Dedifferentiated amniotic fluid mesenchymal stem cell (primary cell): ENCODE results near the gene ELL2.
"Not testable (repeated sequence)": the region's sequence is repeated elsewhere in the genome, so short reads cannot be mapped to it uniquely, and the experiment has no call there.

ENCODE experiments used
- DNase-seq: peaks from one replicate; pipeline ENCODE4 v3.0.0-alpha.2; 2016; ENCODE audit errors: extremely low spot score

The ELL2 gene

DNA sequence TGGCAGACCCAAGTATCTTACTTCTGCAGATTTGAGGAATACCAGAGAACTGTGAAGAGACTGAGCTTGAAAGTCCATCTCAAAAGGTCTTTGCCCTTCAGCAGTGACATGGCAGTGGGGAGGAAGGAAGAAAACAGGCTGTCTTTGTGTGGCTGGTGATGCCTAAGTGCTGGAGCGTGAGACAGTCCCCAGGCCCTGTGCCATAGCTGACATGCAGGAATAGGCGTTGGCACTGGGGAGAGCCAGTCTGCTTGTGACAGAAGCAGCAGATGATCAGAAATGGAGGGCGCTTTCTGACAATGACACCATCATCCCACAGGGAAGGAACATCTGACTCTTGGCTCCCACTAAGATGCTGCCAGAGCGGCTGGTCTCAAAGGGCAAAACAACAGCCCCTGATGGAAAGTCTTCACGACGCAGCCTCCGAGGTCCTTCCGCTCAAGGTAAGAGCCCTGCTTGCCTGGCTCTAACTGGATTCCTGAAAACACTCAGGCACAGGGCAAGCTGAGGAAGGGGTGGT, 123.6 kb downstream of the ELL2 start:
- no peak for DNase-seq

DNA sequence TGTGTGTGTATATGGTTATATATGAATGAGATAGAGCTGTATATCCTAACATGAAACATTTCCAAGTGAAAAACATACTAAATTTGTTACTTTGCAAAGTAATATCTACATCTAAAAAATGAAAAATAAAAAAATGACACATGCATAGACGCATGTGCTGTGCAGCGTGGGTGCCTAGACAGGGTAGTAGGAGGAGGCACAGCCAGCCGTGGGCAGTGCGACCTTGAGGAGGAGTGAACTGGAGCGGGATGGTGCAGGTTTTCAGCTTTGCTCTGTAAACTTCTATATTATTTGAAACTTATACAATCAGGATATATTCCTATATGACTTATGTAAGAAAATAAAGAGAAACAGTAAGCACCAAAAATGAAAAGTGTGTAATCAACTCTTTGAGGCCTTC, 124.2 kb downstream of the ELL2 start:
- DNase-seq: no peak

DNA sequence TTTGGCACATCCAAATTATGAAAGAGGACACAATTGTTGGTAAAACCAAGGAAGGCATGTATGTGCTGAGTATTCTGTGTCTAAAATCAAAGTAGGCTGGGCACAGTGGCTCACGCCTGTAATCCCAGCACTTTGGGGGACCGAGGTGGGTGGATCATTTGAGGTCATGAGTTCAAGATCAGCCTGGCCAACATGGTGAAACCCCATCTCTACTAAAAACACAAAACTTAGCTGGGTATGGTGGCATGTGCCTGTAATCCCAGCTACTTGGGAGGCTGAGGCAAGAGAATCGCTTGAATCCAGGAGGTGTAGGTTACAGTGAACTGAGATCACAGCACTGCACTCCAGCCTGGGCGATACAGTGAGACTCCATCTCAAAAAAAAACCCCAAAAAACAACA, 124.7 kb downstream of the ELL2 start:
- DNase-seq: not testable (repeated sequence)

DNA sequence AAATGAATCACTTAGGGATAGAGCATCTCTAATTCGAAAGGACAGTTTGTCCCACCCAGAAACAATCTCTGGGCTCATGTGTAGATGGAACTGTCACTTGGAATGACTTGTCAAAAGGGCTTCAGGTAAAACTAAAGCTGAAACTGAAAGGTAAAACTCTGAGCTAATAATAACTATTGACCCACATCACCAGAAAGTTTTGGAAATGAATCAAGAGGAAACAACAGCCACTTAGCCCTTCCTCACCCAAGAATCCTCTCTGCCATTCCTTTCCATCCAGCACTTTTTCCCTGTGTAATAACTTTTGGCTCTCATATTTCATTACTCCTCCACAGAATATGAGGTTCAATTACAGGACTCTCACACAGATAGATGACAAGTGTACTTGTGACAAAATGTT, 125.1 kb downstream of the ELL2 start:
- DNase-seq: no peak

DNA sequence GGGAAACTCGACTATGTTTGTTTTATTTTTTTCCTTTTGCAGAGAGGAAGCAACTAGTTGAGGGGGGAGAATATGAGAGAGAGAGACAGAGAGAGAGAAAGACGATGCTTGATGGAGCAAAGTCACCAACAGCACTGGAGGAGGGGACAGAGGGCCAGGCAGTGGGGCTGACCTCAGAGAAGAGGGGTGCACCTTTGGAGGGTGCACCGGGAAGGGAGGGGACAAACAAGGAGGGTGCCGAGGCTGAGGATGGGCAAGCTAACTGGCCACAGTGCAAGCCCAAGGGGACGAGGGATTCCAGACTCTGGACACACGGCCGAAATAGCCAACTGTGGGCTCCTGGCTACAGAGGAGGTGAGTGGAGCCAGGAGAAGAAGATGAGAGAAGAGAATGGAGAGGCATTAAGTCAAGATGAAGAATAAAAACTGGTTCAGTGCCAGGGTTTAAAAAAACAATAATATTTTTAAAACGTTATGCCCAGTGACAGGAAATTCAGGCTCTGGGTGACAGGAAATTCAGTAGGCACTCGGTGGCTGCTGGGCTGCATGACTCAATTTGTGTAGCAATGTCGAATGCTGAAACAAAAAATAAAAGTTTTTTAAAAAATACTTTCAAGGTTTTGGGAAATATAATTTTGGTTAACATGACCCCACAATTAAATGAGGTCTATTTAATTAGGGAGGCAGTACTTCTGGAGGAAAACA, 125.8 kb downstream of the ELL2 start:
- DNase-seq: no peak
